Activated CD8-positive, alpha-beta memory T cell treated with anti-CD3 and anti-CD28 coated beads for 36 hours (primary cell): Measurements from ENCODE around the gene ALX3. TPM values are rescaled to one million over a fixed set of nuclear protein-coding genes. Genes with fewer than 3 reads are reported as not detected.

ENCODE experiments used
- CTCF ChIA-PET: fragments of 350-600 bp; sonication (Branson Sonifier 250); formaldehyde crosslinking; loops from one replicate; lab custom pipeline; 2021; ENCODE audit warnings: antibody characterized with exemption; lab: Charles Lee
- POLR2A ChIA-PET: fragments of 350-600 bp; sonication (Branson Sonifier 250); formaldehyde crosslinking; loops from one replicate; lab custom pipeline; 2021; ENCODE audit warnings: antibody characterized with exemption; lab: Charles Lee
- total RNA-seq, 2 experiments: library from RNA; stranded (reverse); gene quantifications; one replicate each; pipeline ENCODE4 v1.2.3, GENCODE V29; 2021

The ALX3 gene
- total RNA-seq, 2 experiments from 2014 or later = not detected

- POLR2A ChIA-PET = interaction anchor here (0.6 kb wide), 1 partner anchor 850 kb away, joined by 4 read pairs; no protein-coding TSS in a partner anchor
Measured at GRCh38 chr1:110056776-110057175, 13.7 kb downstream of the ALX3 start.

GRCh38 chr1:110056285-110056683 lies 14.2 kb downstream of the ALX3 start:
- CTCF ChIA-PET = interaction anchor here (0.6 to 1.8 kb wide), 2 partner anchors 21 to 109 kb away, joined by 3 to 4 read pairs; no protein-coding TSS in a partner anchor
- POLR2A ChIA-PET = interaction anchor here (0.6 kb wide), 1 partner anchor 849 kb away, joined by 4 read pairs; no protein-coding TSS in a partner anchor

More at GRCh38 chr1:110056776-110057175, 13.7 kb downstream of the ALX3 start:
- CTCF ChIA-PET = interaction anchor here (0.6 to 1.8 kb wide), 2 partner anchors 22 to 109 kb away, joined by 3 to 4 read pairs; no protein-coding TSS in a partner anchor

- ChIA-PET CTCF (interaction anchor here (0.9 to 3.5 kb wide), 3 partner anchors 21 to 50 kb away, joined by 3 to 24 read pairs (median 4); no protein-coding TSS in a partner anchor), POLR2A (no interaction called here)
Measured at GRCh38 chr1:110055493-110056284, 14.8 kb downstream of the ALX3 start.

- ChIA-PET CTCF (interaction anchor here (0.6 to 3.5 kb wide), 24 partner anchors 9 to 709 kb away, joined by 3 to 24 read pairs (median 4); partner anchors contain the start of genes AHCYL1, ALX3, STRIP1 and UBL4B), POLR2A (no interaction called here)
Measured at GRCh38 chr1:110053552-110054428, 16.7 kb downstream of the ALX3 start.

- POLR2A ChIA-PET = no interaction called here
- CTCF ChIA-PET = interaction anchor here (1.5 kb wide), 1 partner anchor 37 kb away, joined by 4 read pairs; no protein-coding TSS in a partner anchor
Measured at GRCh38 chr1:110051262-110051648, 19.2 kb downstream of the ALX3 start.

- POLR2A ChIA-PET = interaction anchor here (1.2 kb wide), 1 partner anchor 16 kb away, joined by 3 read pairs; no protein-coding TSS in a partner anchor
- CTCF ChIA-PET = interaction anchor here (0.7 to 2.5 kb wide), 4 partner anchors 9 to 411 kb away, joined by 3 to 10 read pairs (median 4); no protein-coding TSS in a partner anchor
Measured at GRCh38 chr1:110050602-110051261, 19.7 kb downstream of the ALX3 start.

- POLR2A ChIA-PET = interaction anchor here (1.2 kb wide), 1 partner anchor 15 kb away, joined by 3 read pairs; no protein-coding TSS in a partner anchor
Measured at GRCh38 chr1:110049801-110050601, 20.5 kb downstream of the ALX3 start.

GRCh38 chr1:110048923-110049601 lies 21.4 kb downstream of the ALX3 start:
- ChIA-PET POLR2A (no interaction called here), CTCF (interaction anchor here (0.7 to 2.5 kb wide), 4 partner anchors 10 to 411 kb away, joined by 3 to 10 read pairs (median 3); no protein-coding TSS in a partner anchor)

More at GRCh38 chr1:110049801-110050601, 20.5 kb downstream of the ALX3 start:
- CTCF ChIA-PET = interaction anchor here (0.7 to 2.5 kb wide), 6 partner anchors 9 to 410 kb away, joined by 3 to 10 read pairs (median 4); no protein-coding TSS in a partner anchor

GRCh38 chr1:110048240-110048639 lies 22.2 kb downstream of the ALX3 start:
- POLR2A ChIA-PET = no interaction called here
- CTCF ChIA-PET = interaction anchor here (0.7 to 1.9 kb wide), 2 partner anchors 11 to 68 kb away, joined by 3 to 4 read pairs; no protein-coding TSS in a partner anchor

GRCh38 chr1:110047463-110047862 lies 23.0 kb downstream of the ALX3 start:
- ChIA-PET CTCF (interaction anchor here (0.7 to 1.9 kb wide), 3 partner anchors 10 to 69 kb away, joined by 3 to 6 read pairs (median 4); no protein-coding TSS in a partner anchor), POLR2A (no interaction called here)

GRCh38 chr1:110043016-110043415 lies 27.5 kb downstream of the ALX3 start:
- POLR2A ChIA-PET = no interaction called here
- CTCF ChIA-PET = interaction anchor here (0.7 to 1.3 kb wide), 2 partner anchors 45 to 387 kb away, joined by 3 to 4 read pairs; no protein-coding TSS in a partner anchor

GRCh38 chr1:110040548-110040947 lies 29.9 kb downstream of the ALX3 start:
- POLR2A ChIA-PET = no interaction called here

GRCh38 chr1:110039641-110040040 lies 30.8 kb downstream of the ALX3 start:
- CTCF ChIA-PET = interaction anchor here (1.2 to 1.4 kb wide), 2 partner anchors 15 to 20 kb away, joined by 4 to 6 read pairs; no protein-coding TSS in a partner anchor
- POLR2A ChIA-PET = no interaction called here

More at GRCh38 chr1:110040548-110040947, 29.9 kb downstream of the ALX3 start:
- CTCF ChIA-PET = interaction anchor here (1.1 kb wide), 2 partner anchors 13 to 20 kb away, joined by 4 to 5 read pairs; no protein-coding TSS in a partner anchor

GRCh38 chr1:110038271-110038670 lies 32.2 kb downstream of the ALX3 start:
- POLR2A ChIA-PET = no interaction called here
- CTCF ChIA-PET = interaction anchor here (1.0 to 1.5 kb wide), 3 partner anchors 9 to 50 kb away, joined by 3 to 6 read pairs (median 4); no protein-coding TSS in a partner anchor

- ChIA-PET CTCF (interaction anchor here (0.7 to 2.5 kb wide), 8 partner anchors 16 to 258 kb away, joined by 3 to 14 read pairs (median 4); partner anchors contain the start of gene AHCYL1), POLR2A (interaction anchor here (0.6 to 2.0 kb wide), 5 partner anchors 15 to 303 kb away, joined by 3 to 9 read pairs (median 3); partner anchors contain the start of genes AHCYL1 and RBM15)
Measured at GRCh38 chr1:110035236-110035752, 35.2 kb downstream of the ALX3 start.
